Adrenal gland (tissue), 12 donors: ENCODE measurements around the gene SS18. TPM values are rescaled to one million over a fixed set of nuclear protein-coding genes. Genes with fewer than 3 reads are reported as not detected.

ENCODE experiments used
- DNase-seq, 7 donors: peaks; one replicate each; pipeline ENCODE4 v3.0.0-alpha.2; 2019 to 2020
- H3K27ac ChIP-seq, 5 donors: fragments of 200-600 bp; sonication (generic) in 4 of 5; 1 replicate in 3 of 5; 2 replicates in 2 of 5; pipeline versions ENCODE4 v1.5.1 to v1.8.0; 2016 to 2020; ENCODE audit warnings: mild to moderate bottlenecking in 1 of 5
- H3K27me3 ChIP-seq: fragments of 200-600 bp; 2 replicates; pipeline ENCODE4 v1.8.0; 2021
- H3K36me3 ChIP-seq, 2 donors: fragments of 200-600 bp; replicated peaks in 1 of 2; 1 replicate in 1 of 2; 2 replicates in 1 of 2; pipeline versions ENCODE4 v1.5.1 to v1.8.0; 2018 to 2022
- H3K4me1 ChIP-seq, 2 donors: fragments of 200-600 bp; replicated peaks in 1 of 2; 1 replicate in 1 of 2; 2 replicates in 1 of 2; pipeline versions ENCODE4 v1.5.1 to v1.8.0; 2018 to 2021
- H3K4me3 ChIP-seq, 4 donors: fragments of 200-600 bp; sonication (generic) in 3 of 4; one replicate each; pipeline ENCODE4 v1.5.1; 2016 to 2018
- H3K9me3 ChIP-seq, 3 donors: fragments of 200-600 bp; sonication (generic) in 1 of 3; replicated peaks in 1 of 3; 1 replicate in 2 of 3; 2 replicates in 1 of 3; pipeline versions ENCODE4 v1.5.1 to v1.8.0; 2016 to 2021
- CTCF ChIP-seq, 6 experiments: fragments of 450-650 bp in 4 of 6; fragments of 200-600 bp in 2 of 6; sonication (generic) in 1 of 6; IDR thresholded peaks; 1 replicate in 5 of 6; 2 replicates in 1 of 6; pipeline versions ENCODE4 v1.5.1 to v1.8.0; 2016 to 2021; ENCODE audit warnings: antibody characterized with exemption in 6 of 6, mild to moderate bottlenecking in 2 of 6, moderate library complexity in 1 of 6
- POLR2A ChIP-seq, 2 donors: fragments of 450-650 bp; IDR thresholded peaks; one replicate each; pipeline ENCODE4 v1.6.1; 2017; ENCODE audit warnings: antibody characterized with exemption in 2 of 2, mild to moderate bottlenecking in 2 of 2, moderate library complexity in 1 of 2
- WGBS, 4 donors: extraction: QIAGEN DNeasy Blood & Tissue Kit in 2 of 4; methylation state at CpG; one replicate each; pipeline versions ENCODE4 v1.1.5 to v1.1.7; 2013 to 2017; 5-methylcytosine and 5-hydroxymethylcytosine counted together
- intact Hi-C, 2 donors: fragments of 100-400 bp; cut with DNase I; formaldehyde crosslinking; loops; one replicate each; pipeline versions ENCODE4 v1.14.1 to v1.15.0; 2022 to 2023
- polyA plus RNA-seq, 3 donors: library from polyadenylated mRNA; stranded (reverse); fragments of 200-250 nt in 2 of 3; fragments of 350-450 nt in 1 of 3; fragmentation: Illumina TruSeq in 1 of 3; extraction: RNeasy Lipid Tissue Mini Kit (QIAGEN cat#74804) in 1 of 3; gene quantifications; one replicate each; pipeline ENCODE4 v1.2.3, GENCODE V29; 2013 to 2014
- total RNA-seq, 9 donors: library from RNA; depleted of rRNA in 4 of 9; stranded (reverse); fragments of >200 nt in 4 of 9; fragments of 120-200 nt in 1 of 9; fragmentation: NEBNext Ultra II Directional in 1 of 9; extraction: Animal tissue kit (Norgen Biotek cat#: 25700) in 1 of 9; gene quantifications; one replicate each; pipeline versions ENCODE4 v1.1.0 to v1.2.4, GENCODE V29; 2013 to 2023
- donor health status: healthy with polysubstance abuse.
- donor health status: Bipolar disorder and iron deficiency.
- donor health status: DM: yes; HTN: yes; CAD: no.
- donor health status: DM: no; HTN: no; CAD: no.
- donor health status: DM: no; HTN: no; CAD: no.
- donor health status: DM: yes; HTN: yes; CAD: no.

Gene SS18
- total and polyA plus RNA-seq, 12 donors: 34.3 to 163 (median 105) TPM

- TF ChIP-seq POLR2A (IDR thresholded peaks at IDR 0.05) (no peak), CTCF (IDR thresholded peaks at IDR 0.05) (no peak)
- Histone ChIP-seq H3K36me3 (no peaks in the 10 kb centered on the region), H3K27me3 (no peaks in the 10 kb centered on the region), H3K27ac (no peak overlapping the region), H3K4me1 (no peaks in the 10 kb centered on the region), H3K4me3 (no peak overlapping the region), H3K9me3 (peaks cover 0 to 5% (median 0%) of the 10 kb centered on the region in 3 donors)
- WGBS, 4 donors: 73 to 100% (median 95%) methylated on average over 1 of the region's 1 CpG
- intact Hi-C loops: no loop called here
- DNase-seq: no peak
Measured at GRCh38 chr18:26096852-26097251, 6.4 kb upstream of the SS18 start.

GRCh38 chr18:26091047-26091630, 726 bp upstream of the SS18 start:
- H3K4me1 ChIP-seq: peaks cover 20 to 30% of the 10 kb centered on the region in 2 donors
- peaks cover 0 to 11% of the 10 kb centered on the region in 2 donors for H3K36me3 ChIP-seq
- DNase-seq: peak; percentile 75 to 87 (median 81)
- TF ChIP-seq CTCF (IDR thresholded peaks at IDR 0.05) (no peak), POLR2A (IDR thresholded peaks at IDR 0.05) (peak in 1 of 2 donors; percentile 7)
- H3K4me3 ChIP-seq: peak overlapping the region; percentile 35 to 92 (median 88)
- H3K27me3 ChIP-seq: no peaks in the 10 kb centered on the region
- intact Hi-C loops: no loop called here
- peaks cover 0 to 5% (median 0%) of the 10 kb centered on the region in 3 donors for H3K9me3 ChIP-seq
- peak overlapping the region; percentile 84 to 100 (median 95) for H3K27ac ChIP-seq
- WGBS, 4 donors: 2 to 5% (median 3%) methylated on average over 20 to 29 of the region's 29 CpGs

- peak overlapping the region; percentile 84 to 100 (median 95) for H3K27ac ChIP-seq
- no peaks in the 10 kb centered on the region for H3K27me3 ChIP-seq
- WGBS, 4 donors: 1 to 2% (median 2%) methylated on average over 13 to 35 of the region's 35 CpGs
- peak in 6 of 7 donors; percentile 16 to 30 (median 26) for DNase-seq
- peaks cover 0 to 22% of the 10 kb centered on the region in 2 donors for H3K36me3 ChIP-seq
- H3K9me3 ChIP-seq: peaks cover 0 to 2% (median 0%) of the 10 kb centered on the region in 3 donors
- peaks cover 20 to 30% of the 10 kb centered on the region in 2 donors for H3K4me1 ChIP-seq
- peak overlapping the region; percentile 35 to 99 (median 88) for H3K4me3 ChIP-seq
- no peak for TF ChIP-seq CTCF (IDR thresholded peaks at IDR 0.05)
- TF ChIP-seq POLR2A (IDR thresholded peaks at IDR 0.05): no peak
- intact Hi-C loops: no loop called here
Measured at GRCh38 chr18:26089293-26090129, 902 bp downstream of the SS18 start.

- 14 to 23% (median 19%) methylated on average over 3 of the region's 3 CpGs for WGBS, 4 donors
- Histone ChIP-seq H3K4me1 (peaks cover 20 to 30% of the 10 kb centered on the region in 2 donors), H3K36me3 (peaks cover 0 to 29% of the 10 kb centered on the region in 2 donors), H3K9me3 (no peaks in the 10 kb centered on the region), H3K27me3 (no peaks in the 10 kb centered on the region), H3K4me3 (peak overlapping the region in 2 of 4 donors; percentile 87 to 90), H3K27ac (peak overlapping the region in 2 of 5 donors; percentile 95)
- intact Hi-C loops: no loop called here
- TF ChIP-seq CTCF (IDR thresholded peaks at IDR 0.05): no peak
- no peak for TF ChIP-seq POLR2A (IDR thresholded peaks at IDR 0.05)
- DNase-seq: no peak
Measured at GRCh38 chr18:26088487-26088886, 1.9 kb downstream of the SS18 start.
